ENCODE measurements around the gene SAFB.
A peak's percentile ranks its signal among the peaks of the same experiment; 100 is the strongest.

The SAFB gene

GRCh38 chr19:5691822-5692722 is 69.2 kb downstream of the SAFB start:
- Histone ChIP-seq H3K4me1 (peaks cover 0 to 43% (median 18%) of the 10 kb centered on the region in 4 donors), H3K9me3 (no peaks in the 10 kb centered on the region), H3K27ac (peak overlapping the region; percentile 86 to 88), H3K4me3 (peak overlapping the region; percentile 58 to 64), H3K27me3 (no peaks in the 10 kb centered on the region), H3K36me3 (peaks cover 38 to 61% (median 56%) of the 10 kb centered on the region in 3 donors)
- DNase-seq: no peak
- intact Hi-C loops (cut with DNase I; ENCODE audit: low total_unique reads): loop anchor here (10.0 kb wide), 1 partner anchor 67 kb away; the partner anchor contains the start of genes SAFB and SAFB2
- TF ChIP-seq CTCF (IDR thresholded peaks at IDR 0.05): no peak

DNA sequence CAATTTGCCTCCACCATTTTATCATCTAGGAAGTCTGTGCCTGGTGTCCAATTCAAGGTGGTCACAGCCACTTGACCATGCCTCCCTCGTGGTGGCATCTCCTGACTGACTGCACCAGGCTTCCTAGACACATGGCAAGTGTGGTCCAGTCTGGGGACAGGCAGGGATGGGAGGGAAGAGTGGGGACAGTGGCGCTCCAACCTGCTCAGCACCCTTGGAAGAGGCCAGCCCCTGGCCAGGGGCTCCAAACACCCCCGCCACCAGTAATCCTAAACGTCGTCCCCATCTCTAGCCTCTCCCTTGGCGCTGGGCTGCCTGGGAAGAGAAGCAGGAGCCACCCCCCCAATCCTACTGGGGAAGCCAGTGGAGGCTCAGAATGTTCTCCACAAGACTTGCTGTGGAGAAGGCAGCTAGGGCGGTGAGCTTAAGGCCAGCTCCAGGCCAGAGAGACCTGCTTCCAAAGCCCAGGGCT is 69.9 kb downstream of the SAFB start:
- no peak overlapping the region for H3K4me3 ChIP-seq
- no peak overlapping the region for H3K27ac ChIP-seq
- H3K36me3 ChIP-seq: peaks cover 38 to 66% (median 63%) of the 10 kb centered on the region in 3 donors
- intact Hi-C loops (cut with DNase I; ENCODE audit: low total_unique reads): loop anchor here (10.0 kb wide), 1 partner anchor 68 kb away; the partner anchor contains the start of genes SAFB and SAFB2
- H3K9me3 ChIP-seq: no peaks in the 10 kb centered on the region
- H3K4me1 ChIP-seq: peaks cover 0 to 36% (median 13%) of the 10 kb centered on the region in 4 donors
- H3K27me3 ChIP-seq: no peaks in the 10 kb centered on the region
- no peak for TF ChIP-seq CTCF (IDR thresholded peaks at IDR 0.05)
- no peak for DNase-seq

DNA sequence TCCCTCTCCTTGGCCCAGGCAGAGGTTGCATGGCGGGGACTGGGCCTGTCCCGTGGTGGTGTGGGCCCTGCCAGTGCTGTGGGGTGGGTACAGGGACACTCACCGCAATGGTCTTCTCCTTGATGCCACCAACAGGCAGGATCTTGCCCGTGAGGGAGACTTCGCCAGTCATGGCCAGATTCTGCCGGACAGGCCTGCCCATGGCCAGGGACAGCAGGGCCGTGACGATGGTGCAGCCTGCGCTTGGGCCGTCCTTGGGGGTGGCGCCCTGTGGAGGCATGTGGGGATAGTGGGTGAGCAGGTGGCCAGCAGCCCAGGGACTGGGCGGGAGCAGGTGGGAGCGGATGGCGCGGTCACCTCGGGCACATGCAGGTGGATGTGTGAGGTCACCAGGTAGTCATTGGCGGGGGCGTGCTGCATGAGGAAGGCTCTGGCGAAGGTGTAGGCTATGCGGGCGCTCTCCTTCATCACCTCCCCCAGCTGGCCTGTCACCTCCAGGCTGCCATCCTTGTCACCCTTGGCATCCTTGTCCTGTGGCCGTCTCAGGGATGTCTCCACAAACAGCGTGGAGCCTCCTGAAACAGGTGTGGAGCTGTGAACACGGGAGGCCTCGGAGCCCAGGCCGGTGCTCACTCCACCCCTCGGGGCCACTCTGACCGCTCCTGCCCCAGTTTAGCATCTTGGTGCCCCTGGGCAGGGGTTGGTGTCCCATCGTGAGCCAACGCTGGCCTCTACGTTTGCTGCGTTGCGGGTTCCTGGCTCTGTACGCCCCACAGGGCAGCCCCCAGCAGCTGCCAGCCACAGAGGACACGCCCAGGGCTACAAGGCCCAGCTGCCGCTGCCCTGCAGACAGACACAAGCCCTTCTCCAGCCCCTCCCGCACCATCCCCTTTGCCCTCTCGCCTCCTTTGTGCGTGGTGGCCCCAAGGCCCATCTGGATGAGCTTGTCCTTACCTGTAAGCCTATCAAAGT is 70.6 kb downstream of the SAFB start:
- Histone ChIP-seq H3K4me1 (peaks cover 0 to 36% (median 13%) of the 10 kb centered on the region in 4 donors), H3K9me3 (no peaks in the 10 kb centered on the region), H3K36me3 (peaks cover 41 to 73% (median 70%) of the 10 kb centered on the region in 3 donors), H3K27ac (no peak overlapping the region), H3K27me3 (no peaks in the 10 kb centered on the region), H3K4me3 (no peak overlapping the region)
- intact Hi-C loops (cut with DNase I; ENCODE audit: low total_unique reads): loop anchor here (10.0 kb wide), 1 partner anchor 69 kb away; the partner anchor contains the start of genes SAFB and SAFB2
- no peak for DNase-seq
- TF ChIP-seq CTCF (IDR thresholded peaks at IDR 0.05): no peak

- no peaks in the 10 kb centered on the region for H3K27me3 ChIP-seq
- intact Hi-C loops (cut with DNase I; ENCODE audit: low total_unique reads): loop anchor here (10.0 kb wide), 1 partner anchor 70 kb away; the partner anchor contains the start of genes SAFB and SAFB2
- peaks cover 0 to 36% (median 13%) of the 10 kb centered on the region in 4 donors for H3K4me1 ChIP-seq
- H3K4me3 ChIP-seq: no peak overlapping the region
- no peak overlapping the region for H3K27ac ChIP-seq
- H3K9me3 ChIP-seq: no peaks in the 10 kb centered on the region
- no peak for DNase-seq
- no peak for TF ChIP-seq CTCF (IDR thresholded peaks at IDR 0.05)
- H3K36me3 ChIP-seq: peaks cover 50 to 82% (median 79%) of the 10 kb centered on the region in 3 donors
These were observed 71.5 kb downstream of the SAFB start for GRCh38 chr19:5694167-5694955.
